GM19238 (cell line): ENCODE data around the gene CCDC91.

Source experiments
- DNase-seq: peaks from one replicate; pipeline ENCODE4 v3.0.0; 2011; ENCODE audit warnings: low spot score; ENCODE audit not compliant: insufficient read length

CCDC91 gene, protein sequence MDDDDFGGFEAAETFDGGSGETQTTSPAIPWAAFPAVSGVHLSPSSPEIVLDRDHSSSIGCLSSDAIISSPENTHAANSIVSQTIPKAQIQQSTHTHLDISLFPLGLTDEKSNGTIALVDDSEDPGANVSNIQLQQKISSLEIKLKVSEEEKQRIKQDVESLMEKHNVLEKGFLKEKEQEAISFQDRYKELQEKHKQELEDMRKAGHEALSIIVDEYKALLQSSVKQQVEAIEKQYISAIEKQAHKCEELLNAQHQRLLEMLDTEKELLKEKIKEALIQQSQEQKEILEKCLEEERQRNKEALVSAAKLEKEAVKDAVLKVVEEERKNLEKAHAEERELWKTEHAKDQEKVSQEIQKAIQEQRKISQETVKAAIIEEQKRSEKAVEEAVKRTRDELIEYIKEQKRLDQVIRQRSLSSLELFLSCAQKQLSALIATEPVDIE

GRCh38 chr12:28190321-28191050 lies at the start of gene CCDC91:
Gene CCDC91 (plus strand): TSS chr12:28190456. CDS start chr12:28257216, 66,760 bp downstream.
- peak; percentile 71 for DNase-seq

DNA sequence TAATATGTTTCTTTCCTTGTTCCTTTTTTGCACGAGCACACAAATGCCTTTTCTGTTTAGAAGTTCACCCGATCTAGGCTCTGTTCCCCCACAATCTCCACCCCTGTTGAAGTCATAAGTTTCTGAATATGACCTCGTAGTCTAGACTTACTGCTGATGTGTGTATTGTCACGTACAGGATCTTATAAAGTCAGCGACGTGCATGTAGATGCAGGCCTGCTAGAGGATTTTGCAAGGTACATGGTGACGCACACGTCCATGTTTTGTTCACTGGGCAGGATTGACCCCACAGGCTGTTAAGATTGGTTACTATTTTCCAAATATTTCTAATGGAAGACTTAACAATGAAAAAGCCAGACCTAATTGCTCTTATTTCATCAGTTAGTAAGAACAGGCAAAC lies 46.2 kb upstream of the CCDC91 start:
- DNase-seq = no peak

GRCh38 chr12:28144532-28144931 lies 45.7 kb upstream of the CCDC91 start:
- DNase-seq = no peak

DNA sequence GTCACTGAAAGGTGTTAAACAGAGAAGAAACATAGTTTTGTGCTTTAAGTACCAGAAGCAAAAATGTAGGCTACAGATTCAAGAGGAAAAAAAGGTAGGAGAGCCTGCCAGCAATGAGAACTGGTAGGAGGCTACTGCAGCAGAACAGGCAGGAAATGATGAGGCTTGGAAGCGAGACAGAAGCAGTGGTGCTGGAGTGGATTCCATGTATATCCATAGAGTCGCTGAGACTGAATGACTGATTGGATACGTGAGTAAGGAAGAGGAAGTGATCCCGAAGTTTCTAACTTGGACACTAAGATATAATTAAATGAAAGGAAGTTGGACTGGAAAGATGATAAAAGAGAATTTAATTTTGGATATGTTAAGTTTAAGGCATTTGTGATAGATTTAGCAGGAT lies 45.0 kb upstream of the CCDC91 start:
- DNase-seq = no peak

GRCh38 chr12:28149279-28149678 lies 41.0 kb upstream of the CCDC91 start:
- no peak for DNase-seq

- no peak for DNase-seq
Observed at GRCh38 chr12:28156362-28156761, 33.9 kb upstream of the CCDC91 start.

DNA sequence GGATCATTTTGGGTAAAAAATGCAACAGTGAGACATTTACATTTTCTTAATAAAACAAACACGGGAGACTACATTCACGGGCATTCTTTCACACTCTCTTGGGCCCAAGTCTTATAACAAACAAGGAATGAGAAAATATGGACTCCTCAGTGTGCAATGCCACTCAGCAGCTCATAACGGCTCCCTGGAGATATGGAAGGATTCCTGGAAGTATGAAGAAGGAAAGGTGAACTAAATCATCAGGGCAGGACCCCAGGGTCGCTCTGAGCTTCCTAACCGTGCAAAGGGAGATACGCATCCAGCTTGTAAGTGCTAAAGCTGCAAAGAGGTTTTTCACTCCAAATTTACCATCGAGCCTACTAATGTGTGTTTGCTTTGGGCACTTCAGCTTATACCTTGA lies 33.5 kb upstream of the CCDC91 start:
- DNase-seq = no peak

DNA sequence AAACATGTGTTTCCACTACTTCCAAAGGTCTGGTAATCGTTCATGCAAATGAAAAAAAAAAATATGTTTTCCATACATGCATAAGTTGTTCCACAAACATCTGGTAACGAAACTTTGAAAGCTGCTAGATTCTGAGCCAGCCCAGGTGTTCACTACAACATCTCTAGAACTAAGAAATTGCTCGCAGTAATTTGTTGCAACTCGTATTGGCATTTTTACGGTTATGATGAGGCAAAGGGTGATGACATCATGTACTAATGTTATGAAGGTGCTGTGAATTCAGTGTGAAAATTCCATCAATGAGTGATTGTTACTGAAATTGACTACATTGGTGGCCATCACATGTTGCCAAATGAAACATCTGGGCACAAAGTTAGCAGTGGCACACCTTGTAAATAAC lies 31.9 kb upstream of the CCDC91 start:
- no peak for DNase-seq

DNA sequence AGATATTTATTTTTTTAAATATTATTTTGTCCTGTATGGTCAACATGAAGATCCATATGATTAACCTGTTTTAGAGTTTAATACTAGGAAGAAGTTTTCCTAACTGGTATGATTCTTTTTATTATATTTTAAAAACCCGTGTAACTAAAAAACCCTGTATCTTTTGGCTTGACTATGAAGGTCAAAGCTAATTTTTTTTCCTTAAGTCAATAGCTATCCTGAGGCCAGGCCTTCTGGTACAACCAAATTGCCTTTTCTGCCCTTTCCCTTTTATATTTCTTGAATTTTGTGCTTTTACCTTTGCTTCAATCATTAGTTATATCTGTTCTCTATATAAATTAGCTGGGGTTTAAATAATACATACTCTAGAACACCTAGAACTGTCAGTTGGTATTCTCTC lies 30.6 kb upstream of the CCDC91 start:
- no peak for DNase-seq

GRCh38 chr12:28161697-28162096 lies 28.6 kb upstream of the CCDC91 start:
- DNase-seq = no peak

DNA sequence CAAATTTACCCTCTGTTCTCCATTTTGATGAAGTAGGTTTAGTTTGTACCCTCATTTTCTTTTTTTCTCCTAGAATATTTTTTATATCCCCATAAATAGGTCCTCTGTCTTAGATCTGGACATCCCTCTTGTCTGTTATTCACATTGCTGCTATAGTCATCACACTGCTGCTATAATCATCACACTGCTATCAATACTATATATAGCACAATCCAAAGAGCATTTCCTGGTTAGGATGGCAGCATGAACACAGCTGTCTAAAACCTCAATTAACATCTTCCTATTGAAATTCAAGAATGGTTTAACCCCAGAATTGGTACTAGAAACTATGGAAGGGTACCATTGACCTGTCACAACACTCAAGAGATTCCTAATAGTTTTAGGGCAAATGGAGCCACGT lies 27.6 kb upstream of the CCDC91 start:
- no peak for DNase-seq

DNA sequence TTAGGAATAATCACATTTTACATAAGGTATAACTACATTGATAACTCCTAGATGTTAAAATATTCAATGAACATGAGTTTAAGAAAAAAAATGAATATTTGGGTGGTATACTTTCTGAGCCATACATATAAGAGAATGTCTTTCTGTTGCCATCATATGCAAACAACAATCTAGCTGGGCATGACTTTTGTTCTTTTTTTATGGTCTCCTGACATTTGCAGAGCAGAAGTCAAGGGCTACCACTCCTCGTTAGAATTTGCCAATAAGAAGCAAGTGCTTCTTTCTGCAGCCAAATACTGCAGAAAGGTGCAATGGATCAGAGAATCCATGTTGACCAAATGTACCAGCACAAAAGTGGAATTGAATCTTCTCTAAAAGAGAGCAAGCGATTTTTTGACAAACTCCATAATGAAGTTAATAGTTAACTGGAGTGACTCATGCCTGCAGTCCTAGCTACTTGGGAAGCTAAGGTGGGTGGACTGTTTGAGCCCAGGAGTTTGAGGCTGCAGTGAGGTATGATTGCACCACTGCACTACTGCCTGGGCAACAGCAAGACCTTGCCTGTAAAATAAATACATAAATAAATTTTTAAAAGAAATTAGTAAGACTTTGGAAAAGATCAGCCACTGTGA lies 25.5 kb upstream of the CCDC91 start:
- no peak for DNase-seq

DNA sequence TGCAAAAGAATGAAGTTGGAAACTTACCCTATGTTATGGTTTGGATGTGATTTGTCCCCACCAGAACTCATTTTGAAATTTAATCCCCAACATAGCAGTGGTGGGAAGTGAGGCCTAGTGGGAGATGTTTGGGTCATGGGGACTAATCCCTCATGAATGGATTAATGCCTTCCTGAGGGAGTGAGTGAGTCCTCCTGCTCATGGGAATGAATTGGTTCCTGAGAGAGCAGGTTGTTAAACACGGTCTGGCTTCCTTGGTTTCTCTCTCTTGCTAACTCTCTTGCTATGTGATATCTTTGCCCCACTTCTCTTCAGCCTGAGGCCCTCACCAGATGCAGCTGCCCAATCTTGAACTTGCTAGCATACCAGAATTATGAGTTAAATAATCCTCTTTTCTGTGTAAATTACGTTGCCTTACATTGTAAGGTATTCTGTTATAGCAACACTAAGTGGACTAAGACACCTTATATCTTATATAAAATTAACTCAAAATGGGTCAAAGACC lies 22.2 kb upstream of the CCDC91 start:
- DNase-seq = no peak

DNA sequence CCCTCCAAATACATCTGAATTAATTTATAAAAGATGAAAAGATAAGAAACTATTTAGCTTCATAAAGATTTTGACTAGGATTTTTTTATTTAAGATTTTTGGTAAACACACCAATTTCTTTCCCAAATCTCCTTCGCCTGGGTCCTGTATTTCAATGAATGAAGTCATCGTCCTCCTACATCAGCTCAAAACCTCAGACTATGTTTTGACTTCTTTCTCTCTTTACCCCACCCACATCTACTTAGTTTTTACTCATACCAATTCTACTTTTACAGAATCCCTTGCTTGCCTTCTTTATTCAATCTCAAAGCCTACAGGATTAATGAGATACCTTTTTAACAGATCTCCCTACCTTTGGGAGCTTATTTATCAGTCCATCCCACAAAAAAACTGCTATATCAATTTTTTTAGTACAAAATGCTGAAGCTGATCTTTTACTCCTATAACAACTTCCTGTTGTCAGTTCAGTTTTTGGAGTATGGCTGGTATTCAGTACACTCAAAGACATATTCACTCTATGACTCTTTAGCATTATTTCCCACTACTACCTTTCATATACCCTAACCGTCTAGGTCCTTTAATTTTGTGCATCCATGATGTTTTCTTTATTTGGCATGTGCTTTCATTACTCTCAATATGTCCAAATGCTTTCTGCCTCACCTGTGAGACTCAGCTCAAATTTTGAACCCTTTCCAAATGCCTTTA lies 18.7 kb upstream of the CCDC91 start:
- DNase-seq = no peak

DNA sequence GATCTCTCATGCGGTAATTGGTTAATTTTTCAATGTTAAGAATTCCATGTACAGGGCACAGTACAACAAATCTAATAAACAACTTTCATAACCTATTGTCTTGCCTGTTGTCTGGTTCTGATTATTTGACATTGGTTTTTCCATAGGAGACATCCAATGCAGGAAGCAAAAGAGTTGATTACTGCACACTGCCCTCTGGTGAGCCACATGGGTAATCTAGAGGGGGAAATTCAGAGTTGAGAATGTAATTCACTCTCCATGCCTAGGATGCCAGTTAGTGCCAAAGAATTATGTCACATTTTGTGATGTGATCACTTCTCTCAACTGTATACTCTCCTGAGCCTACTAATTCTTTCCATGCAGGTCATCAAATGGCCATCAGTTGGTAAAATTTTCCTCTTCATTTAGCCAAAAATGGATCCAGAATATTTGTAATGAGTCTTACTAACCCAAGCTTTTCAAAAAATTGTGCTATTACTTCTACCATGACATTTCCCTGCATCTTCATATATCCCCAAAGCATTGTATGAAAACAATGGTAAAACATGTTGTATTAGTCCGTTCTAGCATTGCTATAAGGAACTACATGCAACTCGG lies 17.7 kb upstream of the CCDC91 start:
- DNase-seq = no peak

GRCh38 chr12:28173440-28173839 lies 16.8 kb upstream of the CCDC91 start:
- DNase-seq = no peak

GRCh38 chr12:28175098-28175589 lies 15.1 kb upstream of the CCDC91 start:
- DNase-seq = no peak

DNA sequence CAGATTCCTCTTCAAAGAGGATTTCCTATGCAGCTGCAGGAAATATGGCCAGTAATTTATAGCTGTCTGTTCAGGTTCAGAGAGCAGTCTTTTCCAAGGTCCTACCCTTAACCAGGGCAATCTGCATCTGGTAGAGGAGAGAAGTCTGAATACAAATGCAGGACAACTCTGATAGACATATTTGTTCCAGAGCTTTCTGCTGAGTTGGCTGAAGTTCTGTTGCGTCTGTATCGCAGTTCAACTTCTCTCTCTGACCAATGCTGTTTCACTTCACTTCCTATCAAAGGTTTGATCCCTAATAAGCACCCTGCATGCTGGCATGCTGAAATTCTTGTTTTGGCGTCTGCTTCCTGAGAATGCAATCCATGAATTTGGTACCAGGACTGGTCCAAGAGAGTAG lies 14.0 kb upstream of the CCDC91 start:
- no peak for DNase-seq

DNA sequence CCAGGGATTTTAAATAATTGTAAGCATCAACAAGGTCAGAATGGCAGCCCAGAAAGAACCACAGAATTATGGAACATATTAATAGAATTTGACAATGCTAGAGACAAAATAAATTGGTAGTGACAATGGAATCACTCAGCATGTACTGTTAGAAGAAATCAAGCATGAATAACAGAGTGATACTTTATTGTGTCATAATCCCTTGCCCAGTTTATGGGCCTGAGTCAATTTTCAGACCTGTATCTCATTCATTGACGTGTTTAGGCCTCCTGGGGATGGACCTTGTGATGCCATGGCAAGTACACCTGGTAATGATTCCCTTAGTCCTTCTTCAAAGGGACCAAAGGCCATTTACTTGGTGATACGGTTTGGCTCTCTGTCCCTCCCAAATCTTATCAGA lies 12.8 kb upstream of the CCDC91 start:
- DNase-seq = no peak

- DNase-seq = no peak
Observed at GRCh38 chr12:28177905-28178304, 12.4 kb upstream of the CCDC91 start.

- DNase-seq = no peak
Observed at GRCh38 chr12:28178775-28179174, 11.5 kb upstream of the CCDC91 start.
